Left hindlimb (tissue), 1 donor: Measurements from ENCODE around the gene FIZ1.

Experiments
- DNase-seq: peaks from one replicate; pipeline ENCODE4 v3.0.0-alpha.2; 2018

Gene FIZ1

DNA sequence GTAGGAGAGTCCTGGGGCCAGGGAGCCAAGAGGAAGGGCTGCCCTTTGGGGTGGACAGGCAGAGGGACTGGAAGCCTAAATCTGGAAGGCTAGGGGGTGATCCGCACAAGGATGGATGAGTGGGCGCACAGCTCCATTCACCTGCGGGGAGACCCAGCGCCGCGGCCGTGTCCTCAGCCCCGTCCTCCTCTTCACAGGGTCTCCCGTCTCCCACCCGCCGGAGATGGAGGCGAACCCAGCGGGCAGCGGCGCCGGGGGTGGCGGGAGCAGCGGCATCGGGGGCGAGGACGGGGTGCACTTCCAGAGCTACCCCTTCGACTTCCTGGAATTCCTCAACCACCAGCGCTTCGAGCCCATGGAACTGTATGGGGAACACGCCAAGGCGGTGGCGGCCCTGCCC lies 14.1 kb upstream of the FIZ1 start:
- no peak for DNase-seq

GRCh38 chr19:55611983-55612645 lies 12.8 kb upstream of the FIZ1 start:
- DNase-seq: no peak

GRCh38 chr19:55611300-55611982 lies 12.1 kb upstream of the FIZ1 start:
- no peak for DNase-seq

DNA sequence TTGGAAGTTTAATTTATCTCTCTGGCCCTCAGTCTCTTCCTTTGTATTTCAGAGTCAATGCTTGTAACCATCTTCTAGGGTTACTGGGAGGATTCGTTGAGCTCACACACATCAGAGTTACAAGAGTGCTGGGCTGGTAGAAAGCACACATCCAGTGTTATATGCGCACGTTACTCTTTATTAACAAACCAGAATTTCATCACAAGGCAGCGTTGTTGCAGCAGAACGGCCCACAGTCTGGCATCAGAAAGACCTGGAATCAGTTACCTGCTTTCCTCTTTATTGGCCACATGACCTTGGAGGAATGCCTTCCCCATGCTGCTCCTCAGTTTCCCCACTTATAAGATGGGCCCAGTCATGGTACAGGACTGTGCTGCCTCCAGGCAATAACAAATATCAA lies 10.0 kb upstream of the FIZ1 start:
- DNase-seq: no peak

- no peak for DNase-seq
Observed at GRCh38 chr19:55606817-55607216, 7.5 kb upstream of the FIZ1 start.

- no peak for DNase-seq
Observed at GRCh38 chr19:55606471-55606787, 7.1 kb upstream of the FIZ1 start.

DNA sequence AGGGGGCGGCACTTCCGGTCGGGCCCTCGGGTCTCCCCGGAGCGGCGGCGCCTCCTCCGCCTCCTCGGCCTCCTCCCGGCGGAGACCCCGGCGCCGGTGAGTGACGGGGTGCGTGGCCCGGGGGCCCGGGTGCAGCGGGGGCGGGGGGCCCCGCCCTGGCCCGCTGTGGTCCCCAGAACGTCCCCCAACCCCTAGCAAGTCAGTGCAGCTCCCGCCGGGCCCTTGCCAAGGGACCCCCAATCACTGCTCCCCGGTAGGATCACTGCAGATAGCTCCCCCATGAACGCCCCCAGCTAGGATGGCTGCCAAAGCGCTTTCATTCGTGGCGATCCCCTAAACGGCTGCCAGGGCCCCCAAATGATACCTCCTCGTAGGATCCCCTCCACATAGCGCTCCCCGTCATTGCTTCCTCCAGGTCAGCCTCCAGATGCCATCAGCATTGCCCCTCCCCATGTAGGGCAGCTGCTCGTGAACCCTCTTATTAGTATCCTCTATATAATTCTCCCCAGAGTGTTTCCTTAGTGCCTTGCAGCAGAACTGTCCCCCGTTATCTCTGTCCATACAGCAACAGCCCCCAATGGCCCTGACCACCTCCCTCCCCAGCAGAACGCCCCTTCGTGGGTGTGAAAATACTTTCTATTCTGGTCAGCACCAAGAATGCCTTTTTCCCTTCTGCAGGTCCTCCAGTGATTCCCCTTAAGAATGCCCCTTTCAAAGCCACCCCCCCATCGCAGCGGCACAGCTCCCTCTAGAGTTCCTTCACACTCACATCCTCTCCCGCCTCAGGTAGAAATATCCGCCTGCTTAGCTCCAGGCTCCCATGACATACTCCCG lies 6.5 kb upstream of the FIZ1 start, which contains the start of gene ZNF865:
TSS of gene ZNF865 (plus strand) at position 11 of the 834 bp plus-strand sequence. CDS start 7,972 bp downstream, outside the sequence.
- peak; percentile 86 for DNase-seq

GRCh38 chr19:55605207-55605636 lies 5.9 kb upstream of the FIZ1 start:
- peak; percentile 98 for DNase-seq

GRCh38 chr19:55603581-55604292 lies 4.4 kb upstream of the FIZ1 start:
- no peak for DNase-seq

DNA sequence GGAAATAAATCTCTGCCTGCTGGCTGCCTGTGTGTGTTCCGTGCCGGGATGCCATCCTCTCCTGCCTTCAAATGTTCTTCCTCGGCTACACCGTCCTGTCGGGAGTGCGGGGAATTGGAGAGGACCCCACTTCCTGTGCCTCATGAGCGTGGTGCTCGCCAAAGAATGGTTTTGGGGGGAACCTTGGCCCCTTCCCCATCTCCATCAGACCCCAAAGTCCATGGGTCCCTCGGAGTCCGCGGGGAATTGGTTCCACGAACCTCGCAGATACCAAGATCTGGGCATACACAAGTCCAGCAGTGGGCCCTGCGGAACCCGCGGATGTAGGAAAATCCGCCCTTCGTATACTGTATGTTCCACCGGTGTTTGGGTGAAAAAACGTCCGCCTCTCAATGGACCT lies 3.8 kb upstream of the FIZ1 start:
- no peak for DNase-seq

- DNase-seq: no peak
Observed at GRCh38 chr19:55602104-55603001, 3.0 kb upstream of the FIZ1 start.

- DNase-seq: no peak
Observed at GRCh38 chr19:55601084-55601483, 1.8 kb upstream of the FIZ1 start.

DNA sequence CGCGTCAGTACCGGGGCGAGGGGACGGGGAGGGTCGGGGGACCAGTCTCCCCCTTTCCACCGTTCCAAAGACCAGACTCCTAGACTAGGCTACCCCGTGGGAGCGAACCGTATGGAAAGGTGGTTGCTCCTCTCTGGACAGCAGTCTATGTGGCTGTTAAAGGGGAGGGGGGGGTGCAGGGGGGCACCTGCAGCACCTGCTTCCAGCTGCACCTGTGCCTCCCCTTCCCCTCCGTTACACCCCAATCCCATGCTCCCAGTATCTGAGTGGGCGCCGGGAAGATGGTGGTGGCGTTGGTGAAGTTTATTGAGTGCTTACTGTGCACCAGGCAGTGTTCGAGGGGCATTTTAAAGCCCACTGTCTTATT lies 1.3 kb upstream of the FIZ1 start:
- DNase-seq: no peak

DNA sequence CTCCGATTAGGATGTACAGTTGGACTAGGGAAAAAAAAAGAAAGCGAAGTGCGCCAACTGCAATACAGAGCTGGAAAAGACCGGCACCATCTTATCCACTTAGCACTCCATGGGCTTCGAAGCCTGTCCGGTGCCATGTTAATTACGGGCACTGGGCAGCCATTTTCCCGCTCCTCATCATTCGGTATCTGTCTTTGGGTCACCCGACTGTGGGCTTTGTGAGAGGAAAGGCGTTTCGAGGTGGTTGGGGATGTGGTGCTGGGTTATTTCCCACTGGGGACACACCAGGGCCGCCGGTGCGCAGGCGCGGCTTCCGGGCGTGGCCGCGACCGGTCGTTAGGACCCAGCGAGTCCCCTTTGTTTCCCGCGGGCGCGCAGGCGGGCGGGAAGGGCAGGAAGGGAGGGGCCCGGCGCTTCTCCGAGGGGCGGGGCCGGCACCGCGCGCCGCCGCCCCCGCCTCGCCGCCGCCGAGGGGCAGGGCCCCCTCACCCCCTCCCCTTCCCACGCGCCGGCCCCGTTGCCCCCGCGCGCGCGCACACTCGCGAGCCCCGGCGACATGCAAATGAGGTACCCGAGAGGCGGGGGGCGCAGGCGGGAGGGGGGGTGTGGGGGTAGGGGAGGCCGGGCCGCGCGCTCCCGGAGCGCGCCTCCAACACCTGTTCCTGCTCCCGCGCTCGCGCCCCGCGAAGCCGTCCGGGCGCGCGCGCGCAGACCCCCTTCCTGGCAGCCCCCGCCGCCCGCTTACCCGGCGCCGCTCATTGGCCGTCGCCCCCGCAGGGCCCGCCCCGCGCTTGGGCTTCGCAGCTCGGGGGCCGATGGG lies 735 bp upstream of the FIZ1 start, which contains the start of gene ZNF524:
TSS of gene ZNF524 (plus strand) at position 447 of the 820 bp plus-strand sequence. CDS start 1,825 bp downstream, outside the sequence.
- peak; percentile 94 for DNase-seq

DNA sequence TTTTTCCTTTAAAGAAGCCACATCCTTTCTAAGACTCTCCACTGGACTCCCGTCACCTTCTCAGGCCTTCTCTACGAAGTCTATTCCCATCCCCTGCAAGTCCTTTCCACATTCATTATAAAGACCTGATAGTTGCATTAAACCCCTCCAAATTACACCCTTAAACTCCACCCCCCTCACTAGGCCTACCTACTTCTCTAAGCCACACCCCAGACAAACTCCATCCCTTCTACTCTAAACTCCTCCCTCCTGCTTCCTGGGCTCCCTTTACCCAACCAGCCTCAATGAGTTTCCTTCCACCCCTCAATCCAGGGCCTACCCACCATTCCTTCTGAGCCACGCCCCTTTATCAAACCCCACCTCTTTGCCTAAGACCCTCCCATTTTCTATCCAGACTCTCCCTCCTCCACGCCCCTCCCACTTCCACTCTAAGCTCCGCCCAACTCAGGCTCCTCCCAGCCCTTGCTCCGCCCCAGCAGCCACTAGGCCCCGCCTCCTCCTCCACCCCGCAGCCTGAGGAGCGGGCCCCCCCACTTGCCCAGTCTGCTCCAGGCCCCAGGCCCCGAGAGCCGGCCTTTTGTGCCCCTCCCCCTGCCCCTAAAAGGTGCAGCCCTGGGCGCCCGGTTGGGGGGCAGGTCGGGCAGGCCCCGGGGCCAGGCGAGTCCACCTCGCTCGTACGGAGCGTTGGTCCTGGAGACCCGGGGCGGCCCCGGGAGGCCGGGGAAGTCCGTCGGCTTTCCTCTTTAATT lies 424 bp downstream of the FIZ1 start:
- DNase-seq: peak; percentile 96

DNA sequence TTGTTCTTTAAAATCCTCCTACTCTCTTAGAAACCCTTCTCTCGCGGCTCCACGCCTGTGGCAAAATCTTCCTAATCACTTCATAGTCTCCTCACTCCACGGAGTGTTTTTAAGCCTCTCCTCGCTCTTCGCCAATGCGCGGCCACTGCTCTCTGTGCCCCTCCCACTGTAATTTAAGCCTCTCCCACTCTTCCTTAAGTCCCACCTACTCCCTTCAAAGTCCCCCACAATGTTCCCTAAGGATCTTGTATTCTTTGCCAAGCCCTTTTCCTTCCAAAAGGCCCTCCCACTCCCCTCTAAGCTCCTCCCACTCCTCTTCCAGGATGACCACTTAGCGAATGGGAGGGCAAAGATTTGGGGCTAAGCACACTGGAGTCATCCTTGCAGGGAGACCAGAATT lies 1.3 kb downstream of the FIZ1 start:
- DNase-seq: no peak

DNA sequence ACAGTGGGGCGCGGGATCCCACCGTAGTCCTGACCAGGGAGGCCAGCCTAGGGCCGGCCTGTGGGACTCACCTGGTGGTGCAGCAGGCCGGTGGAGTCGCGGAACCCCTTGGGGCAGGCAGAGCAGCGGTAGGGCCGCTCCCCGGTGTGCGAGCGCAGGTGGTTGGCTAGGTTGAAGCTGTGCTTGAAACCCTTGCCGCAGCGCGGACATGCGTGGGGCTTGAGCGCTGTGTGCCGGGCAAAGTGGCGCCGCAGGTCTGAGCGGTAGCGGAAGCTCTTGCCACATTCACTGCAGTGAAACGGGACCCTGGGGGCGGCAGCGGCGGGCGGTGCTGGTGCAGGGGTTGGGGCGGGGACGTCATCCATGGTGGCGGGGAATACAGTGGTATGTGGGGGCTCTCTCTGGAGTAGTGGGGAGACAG lies 1.8 kb downstream of the FIZ1 start:
- no peak for DNase-seq

GRCh38 chr19:55596304-55596703 lies 3.0 kb downstream of the FIZ1 start:
- no peak for DNase-seq

GRCh38 chr19:55594996-55595545 lies 4.2 kb downstream of the FIZ1 start:
- DNase-seq: no peak
